ENCODE results near the gene PRMT2.

Gene PRMT2

DNA sequence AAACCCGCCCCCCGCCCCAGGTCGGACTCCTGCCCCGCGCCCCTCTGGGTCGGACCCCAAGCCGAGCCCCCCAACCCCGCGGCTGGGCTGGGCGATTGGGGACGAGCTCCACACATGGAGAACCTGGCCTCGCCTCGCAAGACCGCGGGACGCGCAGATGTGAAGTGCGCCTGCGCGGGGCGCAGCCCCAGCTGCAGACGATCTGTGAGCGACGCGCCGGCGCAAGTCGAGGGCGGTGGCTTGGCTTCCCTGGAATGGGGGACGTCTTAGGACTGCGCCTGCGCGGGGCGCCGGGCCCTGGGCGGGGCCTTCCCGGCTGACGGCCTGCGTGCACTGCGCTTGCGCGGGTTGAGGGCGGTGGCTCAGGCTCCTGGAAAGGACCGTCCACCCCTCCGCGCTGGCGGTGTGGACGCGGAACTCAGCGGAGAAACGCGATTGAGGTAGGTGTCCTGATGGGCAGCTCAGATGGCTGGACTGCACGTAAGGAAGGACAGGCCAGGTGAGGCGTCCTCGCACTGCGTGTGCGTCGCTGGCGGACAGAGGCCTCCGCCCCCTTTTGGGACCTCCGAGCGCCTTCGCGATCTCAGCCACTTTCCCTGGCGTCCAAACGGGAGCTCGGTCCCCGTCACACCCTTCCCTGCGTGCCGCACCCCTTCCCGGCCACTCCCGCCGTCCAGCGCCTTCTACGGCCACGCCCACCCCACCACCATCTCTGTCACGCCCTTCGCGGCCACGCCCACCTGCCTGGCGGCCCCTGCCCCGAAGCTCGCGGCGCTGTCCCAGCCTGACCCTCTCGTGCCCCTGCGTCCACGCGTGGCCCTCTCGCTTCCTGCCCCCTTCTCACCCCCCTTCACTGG, at the start of gene PRMT2:
TSS of gene PRMT2 (plus strand) at position 351 of the 857 bp plus-strand sequence. CDS start 1,278 bp downstream, outside the sequence.
- peak; percentile 72 for DNase-seq (ENCODE audit: low read depth)

DNA sequence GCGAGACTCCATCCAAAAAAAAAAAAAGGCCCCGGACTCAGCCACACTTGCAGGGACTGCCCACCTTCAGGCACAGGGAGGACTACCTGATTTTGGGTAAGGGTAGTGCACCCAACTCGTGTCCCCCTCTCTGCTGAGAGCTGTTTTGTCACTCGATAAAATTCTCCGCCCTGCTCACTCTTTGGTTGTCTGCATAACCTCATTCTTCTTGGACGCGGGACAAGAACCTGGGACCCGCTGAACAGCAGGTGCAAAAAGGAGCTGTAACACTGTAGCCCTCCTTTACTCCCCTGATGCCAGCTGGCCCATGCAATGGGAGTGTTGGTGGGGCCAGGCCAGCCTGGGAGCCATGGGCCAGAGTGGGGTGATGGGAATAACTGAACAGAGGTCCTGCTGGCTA, 41.2 kb upstream of the PRMT2 start:
- DNase-seq (ENCODE audit: low read depth) = no peak

DNA sequence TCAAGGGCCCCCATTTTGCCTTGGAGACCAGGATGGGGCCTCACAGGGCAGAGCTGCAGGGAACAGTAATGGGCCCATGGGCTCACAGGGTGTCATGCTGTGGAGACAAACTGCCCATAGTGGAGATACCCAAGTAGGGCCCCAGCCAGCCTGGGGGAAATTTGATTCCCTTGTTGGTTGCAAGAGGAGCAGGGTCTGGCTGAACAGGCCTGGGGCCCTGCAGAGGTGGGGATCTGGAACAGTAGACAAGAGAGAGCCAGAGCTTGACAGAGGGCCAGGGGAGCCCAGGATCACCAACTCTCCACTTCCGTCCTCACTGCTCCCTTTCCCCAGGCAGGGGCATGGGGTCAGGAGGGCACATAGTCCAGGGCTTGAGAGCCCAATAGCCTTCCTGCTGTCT, 39.3 kb upstream of the PRMT2 start:
- DNase-seq (ENCODE audit: low read depth) = no peak

DNA sequence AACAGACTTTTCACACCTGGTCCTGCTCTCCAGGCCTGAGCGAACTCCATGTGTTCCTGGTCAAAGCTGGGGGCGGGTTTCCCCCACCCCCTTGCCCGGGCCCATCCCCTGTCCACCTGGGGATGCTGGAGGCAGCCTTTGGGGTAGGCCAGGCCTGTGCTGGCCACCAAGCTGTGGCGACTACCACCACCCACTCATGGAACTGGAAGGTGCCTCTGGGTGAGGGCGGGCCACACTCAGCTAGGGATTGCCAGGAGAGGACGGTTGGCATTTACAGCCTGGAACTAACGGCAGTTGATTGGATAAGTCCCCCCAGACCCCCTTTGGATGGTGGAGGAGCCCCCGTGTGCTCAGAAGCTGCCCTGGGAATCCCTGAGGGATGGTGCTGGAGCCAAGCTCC, 38.4 kb upstream of the PRMT2 start:
- DNase-seq (ENCODE audit: low read depth) = no peak

- DNase-seq (ENCODE audit: low read depth) = no peak
Measured at GRCh38 chr21:46597896-46598343, 37.6 kb upstream of the PRMT2 start.

- DNase-seq (ENCODE audit: low read depth) = peak; percentile 67
Measured at GRCh38 chr21:46598581-46599572, 36.6 kb upstream of the PRMT2 start.

DNA sequence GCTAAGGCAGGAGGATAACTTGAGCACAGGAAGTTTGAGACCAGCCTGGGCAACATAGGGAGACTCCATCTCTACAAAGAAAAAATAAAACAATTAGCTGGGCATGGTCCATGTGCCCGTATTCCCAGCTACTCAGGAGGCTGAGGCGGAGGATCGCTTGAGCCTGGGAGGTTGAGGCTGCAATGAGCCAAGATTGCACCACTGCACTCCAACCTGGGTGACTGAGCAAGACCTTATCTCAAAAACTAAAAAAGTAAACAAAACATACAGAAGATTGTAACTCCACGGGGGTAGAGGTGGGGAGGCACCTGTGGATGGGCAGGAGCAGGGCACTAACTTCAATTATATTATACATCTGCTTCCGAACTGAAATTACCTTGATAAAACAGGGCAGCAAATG, 35.2 kb upstream of the PRMT2 start:
- no peak for DNase-seq (ENCODE audit: low read depth)

DNA sequence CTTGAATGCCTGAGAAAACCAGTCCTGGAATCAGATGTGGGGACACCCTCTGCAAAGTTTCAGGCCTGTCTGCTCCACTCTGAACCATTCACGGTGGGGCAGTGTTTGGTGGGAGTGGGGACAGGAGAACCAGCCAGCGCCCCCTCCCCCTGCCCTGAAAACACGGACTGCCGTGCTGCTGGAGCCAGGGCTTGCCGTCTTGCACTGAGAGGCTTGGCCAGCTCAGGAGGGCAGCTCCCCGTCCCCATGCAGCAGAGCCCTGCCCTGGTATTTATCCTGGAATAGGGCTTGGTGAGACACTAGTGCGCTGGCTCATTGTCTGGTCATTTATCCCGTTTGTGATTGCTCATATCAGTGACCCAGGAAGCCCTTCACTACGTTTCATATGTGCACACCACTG, 34.5 kb upstream of the PRMT2 start:
- no peak for DNase-seq (ENCODE audit: low read depth)

GRCh38 chr21:46603228-46603627, 32.2 kb upstream of the PRMT2 start:
- DNase-seq (ENCODE audit: low read depth) = no peak

DNA sequence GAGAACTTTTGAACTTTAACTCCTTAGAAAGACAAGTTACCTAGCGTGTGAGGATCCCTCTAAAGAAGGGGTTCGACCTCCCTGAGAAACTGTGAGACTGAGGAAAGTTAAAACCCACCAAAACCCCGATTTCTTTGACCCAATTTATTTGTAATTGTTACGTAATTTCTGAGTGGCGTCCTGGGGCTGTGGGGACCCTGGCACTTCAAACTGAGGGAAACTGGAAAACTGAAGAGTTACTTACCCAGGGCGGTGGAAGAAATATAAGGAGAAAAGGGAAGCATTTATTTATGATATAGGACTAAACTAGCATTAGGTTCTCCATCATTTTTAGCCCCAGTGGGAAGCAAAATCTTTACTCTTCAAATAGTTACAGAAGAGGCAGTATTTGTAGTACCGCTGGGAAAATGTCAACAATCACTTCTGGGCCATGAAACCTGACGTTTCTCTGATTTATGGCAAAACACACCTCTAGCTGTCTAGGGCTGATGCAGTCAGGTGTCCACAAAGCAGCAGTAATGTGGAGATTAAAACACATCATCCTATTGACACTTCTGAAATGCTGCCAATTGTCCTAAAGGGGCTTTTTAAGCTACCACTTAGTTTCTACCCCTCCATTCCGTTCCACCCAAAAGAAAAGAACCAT, 31.0 kb upstream of the PRMT2 start:
- DNase-seq (ENCODE audit: low read depth) = no peak

- no peak for DNase-seq (ENCODE audit: low read depth)
Measured at GRCh38 chr21:46604975-46605766, 30.3 kb upstream of the PRMT2 start, which contains the start of gene S100B. TSS of gene S100B (minus strand) at chr21:46605082. CDS start at chr21:46602415, 2,667 bp downstream.

DNA sequence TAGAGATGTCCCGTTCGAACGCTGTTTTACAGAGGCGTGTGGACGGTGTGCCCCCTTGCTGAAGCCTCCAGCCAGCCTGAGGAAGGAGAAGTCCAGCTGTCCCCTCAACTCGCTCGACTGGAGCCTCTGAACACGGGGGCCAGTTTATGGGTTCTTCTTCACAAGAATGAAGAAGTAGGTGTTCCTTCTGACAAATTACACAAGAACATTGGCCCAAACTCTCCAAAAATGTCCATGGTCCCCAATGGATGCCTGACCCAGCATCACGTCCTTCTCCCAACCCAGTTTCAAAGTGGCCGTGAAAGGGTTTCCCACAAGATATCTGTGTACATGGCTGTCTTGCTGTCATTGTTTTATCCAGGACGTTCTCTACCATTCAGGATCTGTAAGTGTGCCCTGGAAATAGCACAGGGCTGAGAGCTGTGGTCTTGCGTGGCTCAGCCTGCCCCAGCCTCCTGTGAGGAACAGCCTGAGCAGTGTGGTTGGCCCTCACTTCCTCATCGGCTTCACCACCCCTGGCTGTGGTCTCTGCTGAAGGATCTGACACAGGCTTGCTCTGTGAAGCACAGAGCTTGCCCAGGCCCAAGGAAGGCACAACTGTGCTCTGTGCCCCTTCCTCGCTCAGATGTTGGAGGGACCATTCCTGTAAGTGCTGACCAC, 29.6 kb upstream of the PRMT2 start:
- no peak for DNase-seq (ENCODE audit: low read depth)

- no peak for DNase-seq (ENCODE audit: low read depth)
Measured at GRCh38 chr21:46606427-46606813, 29.1 kb upstream of the PRMT2 start.

- no peak for DNase-seq (ENCODE audit: low read depth)
Measured at GRCh38 chr21:46607636-46608035, 27.8 kb upstream of the PRMT2 start.

DNA sequence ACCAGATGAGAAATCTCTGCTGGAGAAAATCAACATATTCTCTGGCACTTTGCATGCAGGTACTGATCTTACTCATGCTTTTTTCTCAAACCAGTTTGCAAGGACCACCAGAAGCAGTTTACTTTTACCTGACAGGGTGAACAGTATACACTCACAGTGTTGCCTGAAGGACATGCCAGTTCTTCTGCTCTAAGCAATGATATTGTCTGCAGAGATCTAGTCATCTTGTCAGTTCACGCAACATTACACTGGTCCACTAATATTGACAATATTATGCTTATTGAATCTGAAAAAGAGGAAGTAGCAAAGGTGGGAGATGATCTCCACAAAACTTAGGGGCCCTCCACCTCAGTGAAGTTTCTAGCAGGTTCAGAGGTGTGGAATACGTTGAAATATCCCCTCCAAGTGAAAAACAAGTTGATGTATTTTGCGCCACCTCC, 26.8 kb upstream of the PRMT2 start:
- DNase-seq (ENCODE audit: low read depth) = no peak

- DNase-seq (ENCODE audit: low read depth) = no peak
Measured at GRCh38 chr21:46610018-46610701, 25.3 kb upstream of the PRMT2 start.

DNA sequence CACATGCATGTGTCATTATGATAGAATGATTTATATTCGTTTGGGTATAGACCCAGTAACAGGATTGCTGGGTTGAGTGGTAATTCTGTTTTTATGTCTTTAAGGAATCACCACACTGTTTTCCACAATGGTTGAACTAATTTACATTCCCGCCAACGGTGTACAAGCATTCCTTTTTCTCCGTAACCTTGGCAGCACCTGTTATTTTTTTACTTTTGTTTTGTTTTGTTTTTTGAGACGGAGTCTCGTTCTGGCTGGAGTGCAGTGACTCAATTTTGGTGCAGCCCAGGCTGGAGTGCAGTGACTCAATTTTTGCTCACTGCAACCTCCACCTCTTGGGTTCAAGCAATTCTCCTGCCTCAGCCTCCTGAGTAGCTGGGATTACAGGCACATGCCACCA, 22.1 kb upstream of the PRMT2 start:
- DNase-seq (ENCODE audit: low read depth) = no peak

GRCh38 chr21:46616050-46616449, 19.4 kb upstream of the PRMT2 start:
- DNase-seq (ENCODE audit: low read depth) = no peak

DNA sequence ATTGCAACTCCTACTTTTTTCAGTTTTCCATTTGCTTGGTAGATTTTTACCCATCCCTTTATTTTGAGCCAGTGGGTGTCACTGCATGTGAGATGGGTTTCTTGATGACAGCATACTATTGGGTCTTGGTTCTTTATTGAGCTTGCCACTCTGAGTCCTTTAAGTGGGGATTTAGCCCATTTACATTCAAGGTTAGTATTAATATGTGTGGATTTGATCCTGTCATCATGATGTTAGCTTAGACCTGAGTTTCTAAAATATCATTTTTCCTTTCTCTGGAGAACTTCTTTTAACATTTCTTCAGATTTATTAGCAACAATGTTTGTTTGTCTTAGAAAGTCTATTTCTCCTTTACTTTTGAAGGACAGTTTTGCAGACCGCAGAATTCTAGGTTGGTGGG, 18.8 kb upstream of the PRMT2 start:
- DNase-seq (ENCODE audit: low read depth) = no peak

Measured in non-pigmented ciliary epithelial cell (primary cell).